NB4 (cell line): ENCODE data around the gene COA8.

Experiments used
- DNase-seq: peaks from one replicate; pipeline ENCODE4 v3.0.0; 2010; ENCODE audit warnings: low read depth
- H3K4me3 ChIP-seq: one replicate; pipeline ENCODE4 v1.5.1; 2011; ENCODE audit warnings: mild to moderate bottlenecking, low read depth, low read length, moderate library complexity
- CTCF ChIP-seq: IDR thresholded peaks from one replicate; pipeline ENCODE4 v1.5.1; 2012; ENCODE audit warnings: low read depth, low read length
- MAX ChIP-seq: IDR thresholded peaks from 2 replicates; pipeline ENCODE4 v1.6.1; 2011; ENCODE audit warnings: low read depth, low read length
- MYC ChIP-seq: IDR thresholded peaks from 2 replicates; pipeline ENCODE4 v1.6.1; 2011; ENCODE audit warnings: low read depth, low read length
- POLR2A ChIP-seq: IDR thresholded peaks from 2 replicates; pipeline ENCODE4 v1.6.1; 2011; ENCODE audit warnings: mild to moderate bottlenecking; ENCODE audit not compliant: insufficient read length; ENCODE audit errors: extremely low read depth

The COA8 gene

GRCh38 chr14:103558071-103558882 lies 4.5 kb upstream of the COA8 start:
- no peak overlapping the region for H3K4me3 ChIP-seq
- no peak for DNase-seq

GRCh38 chr14:103559766-103560165 lies 3.0 kb upstream of the COA8 start:
- DNase-seq = no peak
- TF ChIP-seq MYC = no peak
- TF ChIP-seq CTCF = no peak
- no peak for TF ChIP-seq MAX
- no peak for TF ChIP-seq POLR2A
- H3K4me3 ChIP-seq = no peak overlapping the region

More at GRCh38 chr14:103558071-103558882, 4.5 kb upstream of the COA8 start:
- TF ChIP-seq MAX (no peak), MYC (no peak), POLR2A (no peak), CTCF (no peak)

- DNase-seq = no peak
- H3K4me3 ChIP-seq = peak overlapping the region; percentile 84
- no peak for TF ChIP-seq MAX
- no peak for TF ChIP-seq CTCF
- TF ChIP-seq POLR2A = no peak
- no peak for TF ChIP-seq MYC
These were observed 2.1 kb upstream of the COA8 start for GRCh38 chr14:103560691-103561090.

GRCh38 chr14:103561381-103562178 lies 1.2 kb upstream of the COA8 start:
- no peak for TF ChIP-seq CTCF
- TF ChIP-seq MAX = peak; percentile 28; the same call in 1 of the 2 replicates
- TF ChIP-seq MYC = 0 out of 2 replicates have a peak, but pooled peaks have one; percentile 19
- TF ChIP-seq POLR2A = no peak
- DNase-seq = peak; percentile 70
- peak overlapping the region; percentile 84 for H3K4me3 ChIP-seq

- DNase-seq = no peak
- peak overlapping the region; percentile 84 for H3K4me3 ChIP-seq
- TF ChIP-seq MYC = no peak
These were observed 656 bp upstream of the COA8 start for GRCh38 chr14:103562179-103562428.

- DNase-seq = no peak
- TF ChIP-seq CTCF = no peak
- TF ChIP-seq POLR2A = no peak
- TF ChIP-seq MYC = no peak
- no peak for TF ChIP-seq MAX
- H3K4me3 ChIP-seq = peak overlapping the region; percentile 77
These were observed 463 bp downstream of the COA8 start for GRCh38 chr14:103563226-103563620.
